Measurements from ENCODE around the gene JAM3. TPM values are rescaled to one million over a fixed set of nuclear protein-coding genes. Genes with fewer than 3 reads are reported as not detected.

JAM3 gene
- total RNA-seq, 1 experiment from 2014 or later = 47.2 TPM

DNA sequence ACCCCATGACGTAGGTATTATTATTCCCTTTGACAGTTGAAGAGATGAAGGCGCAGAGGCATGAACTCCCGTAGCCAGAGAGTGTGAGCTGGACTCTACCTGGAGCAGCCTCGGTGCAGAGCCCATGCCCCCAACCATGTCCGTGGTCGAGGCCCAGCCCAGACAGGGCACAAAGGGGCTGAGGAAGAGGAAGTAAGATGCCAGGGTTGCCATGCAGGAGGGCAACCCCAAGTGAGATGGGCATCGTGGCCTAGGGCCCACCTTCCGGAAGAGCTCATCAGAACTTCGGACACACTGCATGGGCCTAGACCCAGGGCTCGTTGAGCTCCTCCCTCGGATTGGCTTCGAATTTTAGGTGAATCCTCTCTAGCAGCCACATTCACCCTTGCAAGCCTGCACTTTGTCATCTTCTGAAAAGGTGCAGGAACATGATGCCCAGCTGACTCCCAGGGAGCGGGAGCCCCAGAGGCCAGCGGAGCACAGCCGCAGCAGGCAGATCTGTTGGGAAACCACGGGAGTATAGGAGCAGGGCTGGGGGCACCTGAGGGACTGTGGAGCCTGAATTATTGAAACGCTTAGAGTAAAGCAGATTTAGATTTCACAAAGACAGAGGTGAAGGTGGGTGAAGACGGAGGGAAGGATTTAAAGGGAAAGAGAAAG is 29.0 kb upstream of the JAM3 start:
- DNase-seq (ENCODE audit: low spot score) = no peak

- DNase-seq (ENCODE audit: low spot score) = peak; percentile 53
These were observed 28.2 kb upstream of the JAM3 start for GRCh38 chr11:134040386-134041302.

- DNase-seq (ENCODE audit: low spot score) = no peak
These were observed 27.5 kb upstream of the JAM3 start for GRCh38 chr11:134041349-134041748.

GRCh38 chr11:134041791-134042696 is 26.8 kb upstream of the JAM3 start:
- no peak for DNase-seq (ENCODE audit: low spot score)

- no peak for DNase-seq (ENCODE audit: low spot score)
These were observed 25.0 kb upstream of the JAM3 start for GRCh38 chr11:134043821-134044420.

DNA sequence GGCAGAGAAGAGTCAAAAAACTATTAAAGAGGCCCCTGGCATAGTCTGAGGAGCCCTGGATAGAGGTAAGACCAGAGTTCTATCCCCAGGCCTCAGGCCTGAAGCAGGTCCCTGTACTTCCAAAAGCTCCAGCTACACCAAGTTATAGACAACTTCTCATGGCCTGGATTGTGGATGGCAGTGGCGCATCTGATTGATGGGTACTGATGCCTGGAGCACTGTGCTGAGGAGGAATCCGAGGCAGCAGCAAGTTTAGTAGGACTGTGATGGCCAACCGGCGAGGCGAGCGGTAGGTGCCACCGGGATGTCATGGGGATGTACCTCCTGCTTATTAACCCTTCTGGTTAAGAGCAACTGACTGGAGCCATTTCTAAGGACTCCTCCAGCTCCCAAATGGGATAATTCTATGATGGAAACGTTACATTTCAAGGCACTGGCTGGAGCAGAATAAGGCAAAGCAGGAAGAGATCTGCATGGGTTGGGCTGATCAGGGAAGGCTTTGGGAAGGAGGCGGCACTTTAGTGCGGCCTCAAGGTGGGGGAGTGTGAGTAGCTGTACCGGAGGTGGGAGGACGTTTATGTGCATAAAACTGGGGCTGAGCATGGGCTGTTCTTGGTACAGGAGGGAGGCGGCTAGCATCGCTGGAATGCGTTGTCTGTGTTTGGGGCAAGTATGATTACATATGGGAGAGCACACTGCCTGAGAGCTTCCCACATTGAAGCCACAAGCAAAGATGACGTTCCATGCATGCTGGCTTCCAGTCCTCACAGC is 24.2 kb upstream of the JAM3 start:
- DNase-seq (ENCODE audit: low spot score) = no peak

DNA sequence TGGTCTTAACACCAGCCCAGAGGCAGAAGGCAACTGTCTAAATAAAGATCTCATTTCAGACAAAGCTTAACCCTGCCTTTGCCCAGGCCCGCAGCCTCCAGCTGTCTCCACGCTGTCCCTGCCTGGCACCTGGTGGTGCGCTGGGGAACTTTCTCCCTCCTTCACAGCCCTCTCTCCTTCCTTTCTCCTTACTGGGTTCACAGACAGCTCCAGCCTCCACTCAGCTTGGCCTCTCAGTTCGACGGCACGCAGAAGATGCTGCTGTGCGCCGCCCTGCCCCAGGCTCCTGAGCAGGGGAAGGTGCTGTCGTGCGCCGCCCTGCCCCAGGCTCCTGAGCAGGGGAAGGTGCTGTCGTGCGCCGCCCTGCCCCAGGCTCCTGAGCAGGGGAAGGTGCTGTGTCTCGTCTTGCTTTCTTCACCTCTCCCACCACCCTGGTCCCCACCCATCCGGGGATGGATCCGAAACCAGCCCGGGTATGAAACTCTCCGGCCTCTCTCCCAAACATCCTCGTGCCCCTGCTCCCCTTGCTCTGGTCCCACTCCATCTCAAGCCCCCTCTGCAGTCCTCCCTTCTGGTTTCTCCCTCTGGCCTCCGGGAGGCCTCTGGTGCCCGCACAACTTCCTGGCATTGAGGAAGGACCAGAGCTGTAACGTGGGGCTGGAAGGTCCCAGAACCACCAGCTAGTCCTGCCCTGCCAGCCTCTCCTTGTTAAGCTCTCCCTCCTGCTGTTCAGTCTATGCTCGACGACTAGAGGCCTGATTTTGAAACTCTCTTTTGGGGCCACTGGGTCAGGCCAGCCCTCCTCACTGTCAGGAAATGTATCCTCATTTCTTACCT is 22.9 kb upstream of the JAM3 start:
- DNase-seq (ENCODE audit: low spot score) = no peak

GRCh38 chr11:134046681-134047449 is 22.0 kb upstream of the JAM3 start:
- DNase-seq (ENCODE audit: low spot score) = no peak

GRCh38 chr11:134047586-134047999 is 21.3 kb upstream of the JAM3 start:
- peak; percentile 78 for DNase-seq (ENCODE audit: low spot score)

- DNase-seq (ENCODE audit: low spot score) = no peak
These were observed 20.8 kb upstream of the JAM3 start for GRCh38 chr11:134048028-134048427.

GRCh38 chr11:134049303-134049702 is 19.6 kb upstream of the JAM3 start:
- no peak for DNase-seq (ENCODE audit: low spot score)

DNA sequence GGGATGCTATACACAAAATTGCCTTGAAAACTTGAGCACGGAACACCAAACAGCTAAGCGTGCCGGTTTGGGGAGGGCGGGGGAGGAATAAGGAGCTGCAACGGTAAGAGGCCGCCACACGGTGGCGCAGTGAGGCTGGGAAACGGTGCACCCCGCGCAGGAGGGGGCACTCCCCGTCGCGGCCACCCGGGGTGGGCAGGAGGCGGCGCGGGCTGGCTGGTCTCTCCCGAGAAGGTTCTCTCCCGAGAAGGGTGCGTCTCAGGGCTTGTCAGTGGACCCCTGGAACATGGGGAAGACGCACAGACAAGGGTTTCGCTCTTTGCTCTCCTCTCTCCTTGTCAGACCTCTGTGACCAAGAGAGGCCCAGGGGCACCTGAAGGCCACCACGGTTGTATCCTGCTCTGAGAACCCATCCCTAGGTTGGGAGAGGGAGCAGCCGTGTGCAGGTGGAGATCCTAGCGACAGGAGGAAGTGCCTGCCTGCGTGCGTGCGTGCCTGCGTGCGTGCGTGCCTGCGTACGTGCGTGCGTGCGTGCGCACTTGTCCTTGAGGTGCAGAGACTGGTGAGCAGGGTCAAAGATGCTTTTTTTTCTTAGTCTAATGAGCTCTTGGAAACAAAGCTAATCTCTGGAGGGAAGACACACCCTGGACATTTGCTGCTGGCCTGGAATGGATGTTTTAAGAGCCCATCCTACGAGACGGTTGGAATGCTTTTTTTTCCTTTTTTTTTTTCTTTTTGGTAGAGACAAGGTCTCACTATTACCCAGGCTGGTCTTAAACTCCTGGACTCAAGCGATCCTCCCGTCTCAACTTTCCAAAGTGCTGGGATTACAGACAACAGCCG is 18.1 kb upstream of the JAM3 start:
- no peak for DNase-seq (ENCODE audit: low spot score)

- no peak for DNase-seq (ENCODE audit: low spot score)
These were observed 16.4 kb upstream of the JAM3 start for GRCh38 chr11:134052395-134052987.

GRCh38 chr11:134052988-134053945 is 15.6 kb upstream of the JAM3 start:
- DNase-seq (ENCODE audit: low spot score) = no peak

DNA sequence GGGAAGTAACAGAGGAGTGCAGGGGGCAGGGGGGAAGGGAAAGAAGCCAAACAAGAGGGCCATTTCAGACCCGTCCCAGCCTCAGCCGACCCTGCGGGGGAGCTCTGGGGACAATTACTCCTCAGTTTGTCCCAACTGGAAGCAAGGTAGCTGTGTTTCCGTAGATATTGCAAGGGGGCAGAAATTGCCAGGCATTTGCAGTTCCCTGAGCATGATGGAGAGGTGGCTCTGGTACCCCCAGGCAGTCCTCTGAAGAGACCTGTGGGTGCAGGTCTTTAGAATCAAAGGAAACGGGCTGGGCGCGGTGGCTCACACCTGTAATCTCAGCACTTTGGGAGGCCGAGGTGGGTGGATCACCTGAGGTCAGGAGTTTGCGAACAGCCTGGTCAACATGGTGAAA is 13.8 kb upstream of the JAM3 start:
- DNase-seq (ENCODE audit: low spot score) = no peak

DNA sequence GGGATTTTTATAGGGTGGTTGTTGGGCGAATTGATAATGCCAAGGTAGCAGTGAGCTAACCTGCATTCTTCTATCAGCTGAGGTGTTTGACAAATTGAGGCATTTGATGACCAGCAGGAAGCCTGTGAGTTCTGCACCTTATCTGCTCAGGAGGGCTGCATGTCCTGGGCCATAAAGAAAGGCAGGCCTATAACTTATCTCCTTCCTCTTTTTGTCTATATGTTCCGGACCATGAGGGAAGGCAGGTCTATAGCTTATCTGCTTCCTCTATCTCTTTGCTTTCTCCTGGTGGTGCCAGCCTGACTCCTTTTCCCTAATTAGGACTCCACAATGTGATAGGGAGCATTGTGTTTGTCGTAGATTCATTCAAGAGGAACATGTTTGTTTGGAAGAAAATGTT is 8.6 kb upstream of the JAM3 start:
- DNase-seq (ENCODE audit: low spot score) = no peak

Data from A172 (cell line).